SIG-M5 treated with dmso at 0.1 percent for 504 hours (cell line): Measurements from ENCODE around the gene TCP11L1.
A peak's percentile ranks its signal among the peaks of the same experiment; 100 is the strongest.
"Not testable (repeated sequence)": the region's sequence is repeated elsewhere in the genome, so short reads cannot be mapped to it uniquely, and the experiment has no call there.

Source experiments
- DNase-seq: peaks from one replicate; lab custom pipeline; 2025; ENCODE audit not compliant: unreplicated experiment; lab: John Stamatoyannopoulos, UW

TCP11L1 gene

GRCh38 chr11:33064033-33064825 lies 24.9 kb downstream of the TCP11L1 start:
- DNase-seq, result peak; percentile 80

- DNase-seq, result no peak
These were observed 25.5 kb downstream of the TCP11L1 start for GRCh38 chr11:33064866-33065265.

GRCh38 chr11:33065445-33066178 lies 26.2 kb downstream of the TCP11L1 start:
- DNase-seq, result peak; percentile 55

- DNase-seq, result no peak
These were observed 27.9 kb downstream of the TCP11L1 start for GRCh38 chr11:33067294-33067693.

- no peak for DNase-seq
These were observed 29.4 kb downstream of the TCP11L1 start for GRCh38 chr11:33068611-33069340.

GRCh38 chr11:33072465-33072864 lies 33.1 kb downstream of the TCP11L1 start:
- DNase-seq, result no peak

GRCh38 chr11:33083918-33084317 lies 44.5 kb downstream of the TCP11L1 start:
- no peak for DNase-seq

GRCh38 chr11:33086017-33086416 lies 46.6 kb downstream of the TCP11L1 start:
- no peak for DNase-seq

- DNase-seq, result peak; percentile 11
These were observed 50.4 kb downstream of the TCP11L1 start for GRCh38 chr11:33089776-33090175.

GRCh38 chr11:33094157-33094556 lies 54.8 kb downstream of the TCP11L1 start:
- DNase-seq, result no peak

- no peak for DNase-seq
These were observed 64.5 kb downstream of the TCP11L1 start for GRCh38 chr11:33103836-33104235.

GRCh38 chr11:33109294-33109895 lies 70.0 kb downstream of the TCP11L1 start:
- no peak for DNase-seq

GRCh38 chr11:33110083-33110482 lies 70.7 kb downstream of the TCP11L1 start:
- DNase-seq, result no peak

- no peak for DNase-seq
These were observed 77.2 kb downstream of the TCP11L1 start for GRCh38 chr11:33116535-33116934.

- not testable (repeated sequence) for DNase-seq
These were observed 83.3 kb downstream of the TCP11L1 start for GRCh38 chr11:33122696-33123095.
